Colonic mucosa (tissue), 4 donors: ENCODE measurements around the gene CALHM1. TPM values are rescaled to one million over a fixed set of nuclear protein-coding genes. Genes with fewer than 3 reads are reported as not detected.

Experiments used
- DNase-seq: peaks from one replicate; pipeline ENCODE4 v3.0.0-alpha.2; 2020
- H3K27ac ChIP-seq: fragments of 200-600 bp; one replicate; pipeline ENCODE4 v1.8.0; 2021
- H3K27me3 ChIP-seq: fragments of 200-600 bp; one replicate; pipeline ENCODE4 v1.8.0; 2021
- H3K36me3 ChIP-seq: fragments of 200-600 bp; one replicate; pipeline ENCODE4 v1.8.0; 2021
- H3K4me1 ChIP-seq: fragments of 200-600 bp; one replicate; pipeline ENCODE4 v1.8.0; 2021; ENCODE audit warnings: mild to moderate bottlenecking
- H3K4me3 ChIP-seq: fragments of 200-600 bp; one replicate; pipeline ENCODE4 v1.8.0; 2021
- H3K9ac ChIP-seq, 2 donors: one replicate each; pipeline ENCODE4 v1.7.0; 2013; ENCODE audit warnings: control low read depth in 2 of 2, low read depth in 2 of 2, low read length in 2 of 2
- H3K9me3 ChIP-seq: fragments of 200-600 bp; one replicate; pipeline ENCODE4 v1.8.0; 2021
- CTCF ChIP-seq: fragments of 200-600 bp; IDR thresholded peaks from one replicate; pipeline ENCODE4 v1.8.0; 2022; ENCODE audit warnings: antibody characterized with exemption, mild to moderate bottlenecking
- intact Hi-C: fragments of 100-400 bp; cut with DNase I; formaldehyde crosslinking; loops from one replicate; pipeline ENCODE4 v1.14.1; 2022
- total RNA-seq, 2 donors: library from RNA; stranded (reverse); fragmentation: NEBNext Ultra II Directional in 1 of 2; extraction: Animal tissue kit (Norgen Biotek cat#: 25700) in 1 of 2; gene quantifications; one replicate each; pipeline ENCODE4 v1.2.1, GENCODE V29; 2021
- donor health status: healthy.
- donor health status: DM: no; HTN: no; CAD: no.
- donor health status: DM: no; HTN: no; CAD: no.

Gene CALHM1
- total RNA-seq, 2 donors from 2014 or later = not detected

- H3K27me3 ChIP-seq = peaks cover 29% of the 10 kb centered on the region
- intact Hi-C loops = no loop called here
- H3K36me3 ChIP-seq = no peaks in the 10 kb centered on the region
Measured at GRCh38 chr10:103497161-103497915, 38.6 kb upstream of the CALHM1 start.

GRCh38 chr10:103495321-103495720 is 36.6 kb upstream of the CALHM1 start:
- Histone ChIP-seq H3K4me3 (no peak overlapping the region), H3K9ac (no peak overlapping the region), H3K36me3 (no peaks in the 10 kb centered on the region), H3K27ac (no peak overlapping the region), H3K9me3 (no peaks in the 10 kb centered on the region), H3K27me3 (peaks cover 29% of the 10 kb centered on the region), H3K4me1 (no peaks in the 10 kb centered on the region)
- no peak for TF ChIP-seq CTCF
- DNase-seq = no peak
- intact Hi-C loops = no loop called here

More at GRCh38 chr10:103497161-103497915, 38.6 kb upstream of the CALHM1 start:
- no peak for DNase-seq
- no peak overlapping the region for H3K9ac ChIP-seq
- no peak overlapping the region for H3K27ac ChIP-seq
- H3K4me3 ChIP-seq = no peak overlapping the region
- H3K9me3 ChIP-seq = no peaks in the 10 kb centered on the region
- no peak for TF ChIP-seq CTCF
- no peaks in the 10 kb centered on the region for H3K4me1 ChIP-seq

- Histone ChIP-seq H3K9me3 (no peaks in the 10 kb centered on the region), H3K4me3 (peak overlapping the region; percentile 59), H3K4me1 (no peaks in the 10 kb centered on the region), H3K36me3 (no peaks in the 10 kb centered on the region), H3K27me3 (peaks cover 29% of the 10 kb centered on the region), H3K9ac (peak overlapping the region in 1 of 2 donors; percentile 26), H3K27ac (no peak overlapping the region)
- intact Hi-C loops = no loop called here
- no peak for DNase-seq
- no peak for TF ChIP-seq CTCF
Measured at GRCh38 chr10:103493916-103494877, 35.5 kb upstream of the CALHM1 start.

- H3K9ac ChIP-seq = peak within 1 kb of the TSS in 1 of 2 donors; percentile 26
- no peaks in the 10 kb centered on the region for H3K9me3 ChIP-seq
- H3K4me3 ChIP-seq = peak within 1 kb of the TSS; percentile 59
- DNase-seq = no peak
- TF ChIP-seq CTCF = no peak
- no peak within 1 kb of the TSS for H3K27ac ChIP-seq
- no peaks in the 10 kb centered on the region for H3K4me1 ChIP-seq
- intact Hi-C loops = no loop called here
- H3K36me3 ChIP-seq = no peaks in the 10 kb centered on the region
- peaks cover 29% of the 10 kb centered on the region for H3K27me3 ChIP-seq
Measured at GRCh38 chr10:103493362-103493915, 34.7 kb upstream of the CALHM1 start, which contains the start of gene NEURL1. TSS of gene NEURL1 (plus strand) at chr10:103493705. CDS start at chr10:103494388, 683 bp downstream.

GRCh38 chr10:103492655-103493261 is 34.1 kb upstream of the CALHM1 start:
- Histone ChIP-seq H3K9ac (no peak overlapping the region), H3K36me3 (no peaks in the 10 kb centered on the region), H3K4me3 (no peak overlapping the region), H3K4me1 (no peaks in the 10 kb centered on the region), H3K27ac (no peak overlapping the region), H3K9me3 (no peaks in the 10 kb centered on the region), H3K27me3 (peaks cover 29% of the 10 kb centered on the region)
- intact Hi-C loops = no loop called here
- TF ChIP-seq CTCF = no peak
- no peak for DNase-seq
